Measurements from ENCODE around the gene LIPE. TPM values are rescaled to one million over a fixed set of nuclear protein-coding genes. Genes with fewer than 3 reads are reported as not detected.
A peak's percentile ranks its signal among the peaks of the same experiment; 100 is the strongest.

The LIPE gene
- total RNA-seq, 1 donor from 2014 or later, result 29.1 TPM

DNA sequence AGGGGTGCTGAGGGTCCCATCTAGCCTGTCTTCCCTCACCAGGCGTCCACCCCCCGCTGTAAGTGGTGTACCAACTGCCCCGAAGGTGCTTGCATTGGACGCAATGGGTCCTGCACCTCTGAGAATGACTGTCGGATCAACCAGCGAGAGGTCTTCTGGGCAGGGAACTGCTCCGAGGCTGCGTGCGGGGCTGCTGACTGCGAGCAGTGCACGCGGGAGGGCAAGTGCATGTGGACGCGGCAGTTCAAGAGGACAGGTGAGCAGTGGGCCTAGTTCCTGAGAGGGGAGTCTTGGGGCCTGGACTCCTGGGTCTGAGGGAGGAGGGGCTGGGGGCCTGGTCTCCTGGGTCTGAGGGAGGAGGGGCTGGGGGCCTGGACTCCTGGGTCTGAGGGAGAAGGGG is 64.8 kb downstream of the LIPE start:
- no peaks in the 10 kb centered on the region for H3K9me3 Mint-ChIP-seq

DNA sequence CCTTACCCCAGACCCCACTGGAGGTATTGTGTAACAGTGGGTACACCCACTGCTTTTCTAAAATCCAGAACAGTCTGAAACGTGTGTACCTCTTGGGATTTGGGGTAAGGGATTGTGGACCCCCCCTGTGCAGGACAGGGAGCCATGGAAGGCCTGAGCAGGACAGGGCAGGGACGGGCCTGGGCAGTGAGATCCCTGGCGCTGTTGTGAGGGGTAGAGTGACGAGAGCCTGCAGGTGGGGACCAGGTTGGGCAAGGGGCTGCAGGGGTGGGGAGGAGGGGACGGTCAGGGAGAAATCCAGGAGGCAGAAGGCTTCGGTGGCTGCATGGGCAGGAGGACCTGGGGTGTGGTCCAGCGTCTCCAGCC is 65.7 kb downstream of the LIPE start:
- Mint-ChIP-seq H3K27ac (ENCODE audit: unreplicated experiment) (no peak overlapping the region), H3K4me1 (peaks cover 2% of the 10 kb centered on the region), H3K27me3 (ENCODE audit: low read depth) (no peaks in the 10 kb centered on the region), H3K9me3 (no peaks in the 10 kb centered on the region), H3K36me3 (ENCODE audit: low read depth) (peaks cover 20% of the 10 kb centered on the region), H3K4me3 (no peak overlapping the region)
- no peak for DNase-seq (ENCODE audit: low read depth, low spot score)
- TF ChIP-seq, protein P1, sequence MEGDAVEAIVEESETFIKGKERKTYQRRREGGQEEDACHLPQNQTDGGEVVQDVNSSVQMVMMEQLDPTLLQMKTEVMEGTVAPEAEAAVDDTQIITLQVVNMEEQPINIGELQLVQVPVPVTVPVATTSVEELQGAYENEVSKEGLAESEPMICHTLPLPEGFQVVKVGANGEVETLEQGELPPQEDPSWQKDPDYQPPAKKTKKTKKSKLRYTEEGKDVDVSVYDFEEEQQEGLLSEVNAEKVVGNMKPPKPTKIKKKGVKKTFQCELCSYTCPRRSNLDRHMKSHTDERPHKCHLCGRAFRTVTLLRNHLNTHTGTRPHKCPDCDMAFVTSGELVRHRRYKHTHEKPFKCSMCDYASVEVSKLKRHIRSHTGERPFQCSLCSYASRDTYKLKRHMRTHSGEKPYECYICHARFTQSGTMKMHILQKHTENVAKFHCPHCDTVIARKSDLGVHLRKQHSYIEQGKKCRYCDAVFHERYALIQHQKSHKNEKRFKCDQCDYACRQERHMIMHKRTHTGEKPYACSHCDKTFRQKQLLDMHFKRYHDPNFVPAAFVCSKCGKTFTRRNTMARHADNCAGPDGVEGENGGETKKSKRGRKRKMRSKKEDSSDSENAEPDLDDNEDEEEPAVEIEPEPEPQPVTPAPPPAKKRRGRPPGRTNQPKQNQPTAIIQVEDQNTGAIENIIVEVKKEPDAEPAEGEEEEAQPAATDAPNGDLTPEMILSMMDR (conservative IDR thresholded peaks at IDR 0.05), result no peak

More for the DNA sequence above, 64.8 kb downstream of the LIPE start:
- Mint-ChIP-seq H3K27me3 (ENCODE audit: low read depth) (no peaks in the 10 kb centered on the region), H3K4me1 (peaks cover 6% of the 10 kb centered on the region), H3K4me3 (no peak overlapping the region), H3K36me3 (ENCODE audit: low read depth) (peaks cover 23% of the 10 kb centered on the region), H3K27ac (ENCODE audit: unreplicated experiment) (peak overlapping the region; percentile 75)
- DNase-seq (ENCODE audit: low read depth, low spot score), result no peak
- TF ChIP-seq, protein P1 (conservative IDR thresholded peaks at IDR 0.05), result no peak

DNA sequence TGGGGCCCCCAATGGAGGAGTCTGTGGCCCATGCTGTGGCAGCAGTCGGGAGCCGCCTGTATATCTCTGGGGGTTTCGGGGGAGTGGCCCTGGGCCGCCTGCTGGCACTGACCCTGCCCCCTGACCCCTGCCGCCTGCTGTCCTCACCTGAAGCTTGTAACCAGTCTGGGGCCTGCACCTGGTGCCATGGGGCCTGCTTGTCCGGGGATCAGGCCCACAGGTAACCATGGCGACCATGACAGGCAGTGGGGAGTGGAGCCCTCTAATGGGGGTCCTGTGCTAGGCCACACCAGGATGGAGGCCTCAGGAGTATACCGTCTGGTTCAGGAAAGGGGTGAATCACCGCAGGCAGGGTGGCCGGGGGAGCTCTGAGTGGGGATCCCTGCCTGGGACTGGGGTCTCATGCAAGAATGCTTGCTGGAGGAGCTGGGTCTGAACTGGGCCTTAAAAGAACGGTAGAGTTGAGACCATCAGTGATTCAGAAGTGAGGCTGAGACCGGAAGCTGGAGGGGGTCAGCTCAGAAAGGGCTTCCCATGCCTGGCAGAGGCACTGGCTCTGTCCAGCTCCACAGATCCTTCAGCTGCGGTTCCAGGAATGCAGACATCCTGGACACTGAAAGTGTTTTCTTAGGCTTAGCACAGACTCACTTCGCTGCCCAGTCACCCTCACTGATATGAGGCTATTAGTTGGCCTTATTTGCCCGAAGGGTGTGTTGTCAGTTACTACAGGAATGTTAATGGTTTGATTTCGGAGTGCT is 66.2 kb downstream of the LIPE start:
- Mint-ChIP-seq H3K4me1 (no peaks in the 10 kb centered on the region), H3K27ac (ENCODE audit: unreplicated experiment) (no peak overlapping the region), H3K4me3 (no peak overlapping the region), H3K36me3 (ENCODE audit: low read depth) (peaks cover 19% of the 10 kb centered on the region), H3K27me3 (ENCODE audit: low read depth) (no peaks in the 10 kb centered on the region), H3K9me3 (no peaks in the 10 kb centered on the region)
- DNase-seq (ENCODE audit: low read depth, low spot score), result no peak
- TF ChIP-seq, protein P1 (conservative IDR thresholded peaks at IDR 0.05), result no peak

DNA sequence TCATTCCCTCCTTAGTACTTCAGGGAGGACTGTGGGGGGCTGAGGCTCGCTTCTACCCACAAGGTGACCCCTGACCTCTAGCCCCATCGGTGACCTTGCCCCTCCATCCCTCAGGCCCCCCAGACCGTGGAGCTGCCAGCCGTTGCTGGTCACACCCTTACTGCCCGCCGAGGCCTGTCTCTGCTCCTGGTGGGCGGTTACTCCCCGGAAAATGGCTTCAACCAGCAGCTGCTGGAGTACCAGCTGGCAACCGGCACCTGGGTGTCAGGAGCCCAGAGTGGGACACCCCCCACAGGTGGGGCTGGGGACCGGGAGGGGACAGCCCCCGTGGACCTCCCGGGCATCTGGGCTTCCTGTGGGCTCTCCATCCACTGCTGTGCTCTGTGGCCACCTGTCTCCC is 69.9 kb downstream of the LIPE start:
- Mint-ChIP-seq H3K36me3 (ENCODE audit: low read depth) (peaks cover 6% of the 10 kb centered on the region), H3K27ac (ENCODE audit: unreplicated experiment) (no peak overlapping the region), H3K4me3 (no peak overlapping the region), H3K9me3 (no peaks in the 10 kb centered on the region), H3K4me1 (peaks cover 9% of the 10 kb centered on the region), H3K27me3 (ENCODE audit: low read depth) (no peaks in the 10 kb centered on the region)
- DNase-seq (ENCODE audit: low read depth, low spot score), result no peak
- TF ChIP-seq, protein P1 (conservative IDR thresholded peaks at IDR 0.05), result no peak

DNA sequence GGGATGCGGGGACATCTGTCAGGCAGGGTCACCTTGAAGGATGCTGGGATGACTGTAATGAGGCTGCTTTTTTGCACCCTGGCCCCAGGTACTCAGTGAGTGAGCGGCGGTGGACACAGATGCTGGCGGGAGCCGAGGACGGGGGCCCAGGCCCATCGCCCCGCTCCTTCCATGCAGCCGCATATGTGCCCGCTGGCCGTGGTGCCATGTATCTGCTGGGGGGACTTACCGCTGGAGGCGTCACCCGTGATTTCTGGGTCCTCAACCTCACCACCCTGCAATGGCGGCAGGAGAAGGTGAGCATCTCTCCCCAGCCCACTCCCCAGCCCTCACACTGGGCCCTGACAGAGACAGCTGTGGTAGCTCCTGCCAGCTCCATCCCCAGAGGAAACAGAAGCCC is 70.5 kb downstream of the LIPE start:
- Mint-ChIP-seq H3K27me3 (ENCODE audit: low read depth) (no peaks in the 10 kb centered on the region), H3K4me1 (peaks cover 14% of the 10 kb centered on the region), H3K4me3 (no peak overlapping the region), H3K36me3 (ENCODE audit: low read depth) (peaks cover 9% of the 10 kb centered on the region), H3K27ac (ENCODE audit: unreplicated experiment) (no peak overlapping the region), H3K9me3 (no peaks in the 10 kb centered on the region)
- no peak for DNase-seq (ENCODE audit: low read depth, low spot score)
- TF ChIP-seq, protein P1 (conservative IDR thresholded peaks at IDR 0.05), result no peak
